Spleen (tissue), 11 donors: ENCODE measurements around the gene OPTN. TPM values are rescaled to one million over a fixed set of nuclear protein-coding genes. Genes with fewer than 3 reads are reported as not detected.

ENCODE experiments used
- DNase-seq: peaks from one replicate; pipeline ENCODE4 v3.0.0-alpha.2; 2020
- H3K27ac ChIP-seq, 8 donors: fragments of 200-600 bp; sonication (generic) in 7 of 8; 1 replicate in 4 of 8; 2 replicates in 4 of 8; pipeline versions ENCODE4 v1.5.0 to v1.8.0; 2016 to 2021; ENCODE audit warnings: inconsistent platforms in 4 of 8, mild to moderate bottlenecking in 4 of 8, moderate library complexity in 1 of 8
- H3K27me3 ChIP-seq, 7 donors: fragments of 200-600 bp; sonication (generic) in 6 of 7; replicated peaks in 1 of 7; 1 replicate in 4 of 7; 2 replicates in 3 of 7; pipeline versions ENCODE4 v1.5.0 to v1.8.0; 2016 to 2021; ENCODE audit warnings: inconsistent platforms in 3 of 7, mild to moderate bottlenecking in 1 of 7
- H3K36me3 ChIP-seq, 6 donors: fragments of 200-600 bp; sonication (generic) in 5 of 6; 1 replicate in 4 of 6; 2 replicates in 2 of 6; pipeline versions ENCODE4 v1.5.0 to v1.8.0; 2016 to 2021; ENCODE audit warnings: inconsistent platforms in 2 of 6
- H3K4me1 ChIP-seq, 6 donors: fragments of 200-600 bp; sonication (generic) in 5 of 6; 1 replicate in 3 of 6; 2 replicates in 3 of 6; pipeline versions ENCODE4 v1.5.0 to v1.8.0; 2016 to 2021; ENCODE audit warnings: inconsistent platforms in 3 of 6
- H3K4me3 ChIP-seq, 8 donors: fragments of 200-600 bp; sonication (generic) in 7 of 8; 1 replicate in 4 of 8; 2 replicates in 4 of 8; pipeline versions ENCODE4 v1.5.0 to v1.8.0; 2016 to 2021; ENCODE audit warnings: inconsistent platforms in 4 of 8, mild to moderate bottlenecking in 4 of 8, moderate library complexity in 2 of 8
- H3K9me3 ChIP-seq, 8 donors: fragments of 200-600 bp; sonication (generic) in 7 of 8; 1 replicate in 4 of 8; 2 replicates in 4 of 8; pipeline versions ENCODE4 v1.5.0 to v1.8.0; 2016 to 2021; ENCODE audit warnings: inconsistent platforms in 4 of 8
- CTCF ChIP-seq, 11 experiments: fragments of 200-600 bp in 7 of 11; fragments of 450-650 bp in 4 of 11; sonication (generic) in 4 of 11; IDR thresholded peaks in 8 of 11; conservative IDR thresholded peaks in 3 of 11; 1 replicate in 7 of 11; 2 replicates in 4 of 11; pipeline versions ENCODE4 v1.4.0 to v1.8.0; 2016 to 2021; ENCODE audit warnings: antibody characterized with exemption in 11 of 11, inconsistent platforms in 4 of 11, mild to moderate bottlenecking in 1 of 11
- POLR2A ChIP-seq, 3 donors: fragments of 450-650 bp; IDR thresholded peaks; one replicate each; pipeline ENCODE4 v1.5.1; 2017; ENCODE audit warnings: antibody characterized with exemption in 3 of 3, mild to moderate bottlenecking in 1 of 3
- POLR2AphosphoS5 ChIP-seq, 3 donors: sonication (generic); formaldehyde crosslinking; IDR thresholded peaks; one replicate each; pipeline ENCODE4 v1.5.1; 2017; ENCODE audit warnings: antibody characterized with exemption in 3 of 3
- WGBS, 5 donors: extraction: QIAGEN DNeasy Blood & Tissue Kit in 3 of 5; methylation state at CpG; one replicate each; pipeline versions ENCODE4 v1.1.5 to v1.1.7; 2013 to 2018; 5-methylcytosine and 5-hydroxymethylcytosine counted together
- intact Hi-C: fragments of 100-400 bp; cut with DNase I; formaldehyde crosslinking; loops from one replicate; pipeline ENCODE4 v1.15.0; 2023; ENCODE audit warnings: low total_unique reads
- polyA plus RNA-seq, 3 donors: library from polyadenylated mRNA; stranded (reverse); fragments of 200-250 nt; gene quantifications; one replicate each; pipeline ENCODE4 v1.2.1, GENCODE V29; 2013
- total RNA-seq, 7 donors: library from RNA; depleted of rRNA in 3 of 7; stranded (reverse); fragments of >200 nt in 3 of 7; fragmentation: NEBNext Ultra II Directional in 4 of 7; extraction: Animal tissue kit (Norgen Biotek cat#: 25700) in 4 of 7; gene quantifications; one replicate each; pipeline versions ENCODE4 v1.1.0 to v1.2.1, GENCODE V29; 2016 to 2021
- donor health status: healthy with polysubstance abuse.
- donor health status: DM: no; HTN: no; CAD: no; lungs with moderate emphysema.
- donor health status: DM: no; HTN: no; CAD: no.
- donor health status: Bipolar disorder and iron deficiency.
- donor health status: healthy.
- donor health status: DM: no; HTN: no; CAD: no.
- donor health status: DM: yes; HTN: yes; CAD: no.

OPTN gene
- total and polyA plus RNA-seq, 10 donors: 17.2 to 73.7 (median 52.0) TPM

- 92 to 98% (median 95%) methylated on average over 5 of the region's 5 CpGs for WGBS, 5 donors
- Histone ChIP-seq H3K27me3 (no peaks in the 10 kb centered on the region), H3K4me3 (no peak overlapping the region), H3K4me1 (peaks cover 17 to 84% (median 51%) of the 10 kb centered on the region in 6 donors), H3K9me3 (no peaks in the 10 kb centered on the region), H3K36me3 (peaks cover 0 to 46% (median 19%) of the 10 kb centered on the region in 6 donors), H3K27ac (peak overlapping the region in 5 of 8 donors; percentile 18 to 65 (median 34))
- TF ChIP-seq POLR2A (IDR thresholded peaks at IDR 0.05): no peak
- TF ChIP-seq POLR2AphosphoS5 (IDR thresholded peaks at IDR 0.05): no peak
- TF ChIP-seq CTCF (IDR thresholded peaks at IDR 0.05 in 8 of 11, conservative IDR thresholded peaks at IDR 0.05 in 3 of 11): no peak
- DNase-seq: no peak
- intact Hi-C loops: no loop called here
Observed at GRCh38 chr10:13106387-13107045, 6.6 kb downstream of the OPTN start.

GRCh38 chr10:13110908-13111307 lies 10.9 kb downstream of the OPTN start:
- TF ChIP-seq POLR2AphosphoS5 (IDR thresholded peaks at IDR 0.05): no peak
- TF ChIP-seq CTCF (IDR thresholded peaks at IDR 0.05 in 8 of 11, conservative IDR thresholded peaks at IDR 0.05 in 3 of 11): no peak
- TF ChIP-seq POLR2A (IDR thresholded peaks at IDR 0.05): no peak
- Histone ChIP-seq H3K36me3 (peaks cover 0 to 73% (median 44%) of the 10 kb centered on the region in 6 donors), H3K9me3 (no peaks in the 10 kb centered on the region), H3K27ac (peak overlapping the region in 1 of 8 donors; percentile 16), H3K4me3 (no peak overlapping the region), H3K27me3 (no peaks in the 10 kb centered on the region), H3K4me1 (peaks cover 9 to 46% (median 25%) of the 10 kb centered on the region in 6 donors)
- WGBS, 5 donors: 77 to 90% (median 80%) methylated on average over 3 of the region's 3 CpGs
- DNase-seq: no peak
- intact Hi-C loops: no loop called here

GRCh38 chr10:13113544-13113943 lies 13.6 kb downstream of the OPTN start:
- Histone ChIP-seq H3K9me3 (no peaks in the 10 kb centered on the region), H3K27me3 (no peaks in the 10 kb centered on the region), H3K4me1 (peaks cover 0 to 48% (median 33%) of the 10 kb centered on the region in 6 donors), H3K27ac (peak overlapping the region in 4 of 8 donors; percentile 12 to 48 (median 28)), H3K4me3 (no peak overlapping the region), H3K36me3 (peaks cover 0 to 89% (median 51%) of the 10 kb centered on the region in 6 donors)
- TF ChIP-seq CTCF (IDR thresholded peaks at IDR 0.05 in 8 of 11, conservative IDR thresholded peaks at IDR 0.05 in 3 of 11) (no peak), POLR2A (IDR thresholded peaks at IDR 0.05) (no peak), POLR2AphosphoS5 (IDR thresholded peaks at IDR 0.05) (no peak)
- 73 to 85% (median 80%) methylated on average over 6 of the region's 6 CpGs for WGBS, 5 donors
- no peak for DNase-seq
- intact Hi-C loops: no loop called here
